GM12878 (cell line): ENCODE results near the gene FDPS. TPM values are rescaled to one million over a fixed set of nuclear protein-coding genes. Genes with fewer than 3 reads are reported as not detected.

Experiments used
- ATAC-seq: fragments of 200-7000 bp; cut with Tn5 transposase; 3 replicates; pipeline ENCODE4 v1.9.1; 2020; ENCODE audit warnings: mild to moderate bottlenecking, moderate library complexity
- BruUV-seq: library from RNA; stranded (reverse); fragments of 400-500 nt; replicated peaks from 2 replicates; lab custom pipeline; 2021; lab: Mats Ljungman, UMichigan
- CTCF ChIA-PET: fragments of 300-600 bp; sonication (Branson Sonifier 250); formaldehyde crosslinking; extraction: SDS; loops from one replicate; lab custom pipeline; 2021; ENCODE audit warnings: inconsistent platforms; lab: Yijun Ruan, JAX
- POLR2A ChIA-PET: fragments of 350-600 bp; formaldehyde crosslinking; extraction: SDS; loops from one replicate; lab custom pipeline; 2021; ENCODE audit warnings: inconsistent platforms; lab: Charles Lee
- RAD21 ChIA-PET: fragments of 300-600 bp; sonication (Branson Sonifier 250); formaldehyde crosslinking; loops from one replicate; lab custom pipeline; 2023; ENCODE audit warnings: antibody characterized with exemption; ENCODE audit not compliant: unreplicated experiment; lab: Charles Lee
- SMC1A ChIA-PET: fragments of 300-600 bp; sonication (Branson Sonifier 250); formaldehyde crosslinking; loops from one replicate; lab custom pipeline; 2023; ENCODE audit not compliant: unreplicated experiment, uncharacterized antibody; lab: Charles Lee
- DNase-seq: peaks from one replicate; pipeline ENCODE4 v3.0.0-alpha.2; 2011; ENCODE audit warnings: low read depth, low spot score
- FAIRE-seq: peaks from 3 replicates; lab custom pipeline; 2011; peaks lifted over from hg19 to GRCh38; lab: Jason Lieb, UNC
- H2AFZ ChIP-seq: 2 replicates; pipeline ENCODE4 v1.6.0; 2011; ENCODE audit warnings: low read depth, low read length, control low read depth; ENCODE audit not compliant: control insufficient read depth
- H3K27ac ChIP-seq: 2 replicates; pipeline ENCODE4 v1.5.1; 2011; ENCODE audit warnings: control low read depth; ENCODE audit not compliant: control insufficient read depth, insufficient read depth
- H3K27me3 ChIP-seq, 2 experiments: replicated peaks in 1 of 2; 2 replicates each; pipeline versions ENCODE4 v1.6.0 to v1.6.1; 2011; ENCODE audit warnings: low read length in 1 of 2; ENCODE audit not compliant: control insufficient read depth in 2 of 2, insufficient read depth in 2 of 2
- H3K36me3 ChIP-seq, 2 experiments: 2 replicates each; pipeline ENCODE4 v1.5.1; 2011; ENCODE audit warnings: low read length in 1 of 2; ENCODE audit not compliant: control insufficient read depth in 2 of 2, insufficient read depth in 2 of 2
- H3K4me1 ChIP-seq: 2 replicates; pipeline ENCODE4 v1.6.1; 2011; ENCODE audit warnings: mild to moderate bottlenecking, low read length, moderate library complexity, mixed read lengths; ENCODE audit not compliant: control insufficient read depth, insufficient read depth
- H3K4me2 ChIP-seq: 2 replicates; pipeline ENCODE4 v1.6.0; 2011; ENCODE audit warnings: control low read depth; ENCODE audit not compliant: control insufficient read depth, insufficient read depth
- H3K4me3 ChIP-seq: fragments of 200-600 bp; sonication (generic); 2 replicates; pipeline ENCODE4 v1.5.1; 2016
- H3K79me2 ChIP-seq: 2 replicates; pipeline ENCODE4 v1.6.0; 2011; ENCODE audit warnings: low read length; ENCODE audit not compliant: control insufficient read depth, insufficient read depth
- H3K9ac ChIP-seq: 2 replicates; pipeline ENCODE4 v1.8.0; 2011; ENCODE audit warnings: low read length, control low read depth, mixed read lengths; ENCODE audit not compliant: control insufficient read depth, insufficient read depth
- H3K9me3 ChIP-seq: replicated peaks from 3 replicates; pipeline ENCODE4 v1.5.1; 2011; ENCODE audit warnings: mild to moderate bottlenecking, low read length; ENCODE audit not compliant: control insufficient read depth, insufficient read depth
- H4K20me1 ChIP-seq: 2 replicates; pipeline ENCODE4 v1.6.0; 2011; ENCODE audit not compliant: control insufficient read depth, insufficient read depth
- BHLHE40 ChIP-seq, 2 experiments: fragments of 450-650 bp in 1 of 2; IDR thresholded peaks; 2 replicates each; pipeline ENCODE4 v1.6.1; 2011 to 2017; ENCODE audit warnings: low read depth in 2 of 2, borderline replicate concordance in 1 of 2, improper control_type of control experiment in 1 of 2, low read length in 1 of 2, mild to moderate bottlenecking in 1 of 2
- CBX3 ChIP-seq: fragments of 200-600 bp; sonication (generic); IDR thresholded peaks from 2 replicates; pipeline ENCODE4 v1.6.1; 2016; ENCODE audit warnings: low read depth, borderline replicate concordance
- EP300 ChIP-seq, 2 experiments: fragments of 150-350 bp in 1 of 2; IDR thresholded peaks; 2 replicates each; pipeline ENCODE4 v1.6.1; 2011 to 2012; ENCODE audit warnings: low read depth in 2 of 2, low read length in 2 of 2, borderline replicate concordance in 1 of 2, improper control_type of control experiment in 1 of 2, inconsistent platforms in 1 of 2; ENCODE audit not compliant: control insufficient read depth in 1 of 2
- LARP7 ChIP-seq: fragments of 450-650 bp; IDR thresholded peaks from 2 replicates; pipeline ENCODE4 v1.6.1; 2017; ENCODE audit warnings: mild to moderate bottlenecking
- NRF1 ChIP-seq: conservative IDR thresholded peaks from 2 replicates; pipeline ENCODE4 v1.6.1; 2011; ENCODE audit warnings: mild to moderate bottlenecking, low read depth, low read length, improper control_type of control experiment
- POLR2AphosphoS2 ChIP-seq: IDR thresholded peaks from 2 replicates; pipeline ENCODE4 v1.6.1; 2011; ENCODE audit warnings: low read depth, mild to moderate bottlenecking, low read length, improper control_type of control experiment, moderate library complexity
- SIN3A ChIP-seq: IDR thresholded peaks from 2 replicates; pipeline ENCODE4 v1.6.1; 2012; ENCODE audit warnings: low read depth, low read length, improper control_type of control experiment
- TBL1XR1 ChIP-seq: IDR thresholded peaks from 2 replicates; pipeline ENCODE4 v1.6.1; 2012; ENCODE audit warnings: low read depth, low read length, improper control_type of control experiment
- YY1 ChIP-seq: IDR thresholded peaks from 2 replicates; pipeline ENCODE4 v1.6.1; 2011; ENCODE audit warnings: low read depth, mild to moderate bottlenecking, low read length
- ZNF622 ChIP-seq: fragments of 450-650 bp; IDR thresholded peaks from 2 replicates; pipeline ENCODE4 v1.6.1; 2017; ENCODE audit warnings: mild to moderate bottlenecking, inconsistent platforms
- ZSCAN29 ChIP-seq: fragments of 450-650 bp; IDR thresholded peaks from 2 replicates; pipeline ENCODE4 v1.6.1; 2017; ENCODE audit warnings: mild to moderate bottlenecking, moderate library complexity
- WGBS: methylation state at CpG from one replicate; pipeline ENCODE4 v1.1.6; 2016; ENCODE audit warnings: low lambda C conversion rate; ENCODE audit not compliant: insufficient replicate concordance, insufficient coverage; ENCODE audit errors: missing lambda C conversion rate; 5-methylcytosine and 5-hydroxymethylcytosine counted together
- in situ Hi-C: fragments of 300-500 bp; cut with MboI; formaldehyde crosslinking; loops from 9 replicates; pipeline ENCODE4 v1.14.3; 2018; ENCODE audit warnings: mixed read lengths
- intact Hi-C: fragments of 100-400 bp; cut with micrococcal nuclease; formaldehyde crosslinking; loops from one replicate; pipeline ENCODE4 v1.14.2; 2022; ENCODE audit not compliant: unreplicated experiment
- polyA plus RNA-seq, 11 experiments: library from polyadenylated mRNA; depleted of rRNA in 4 of 11; unstranded in 6 of 11; stranded (reverse) in 5 of 11; fragments of >200 nt; fragmentation: Nextera tagmentation in 4 of 11; fragmentation: Illumina TruSeq in 1 of 11; extraction: Ambion mirVana in 4 of 11; extraction: Trizol in 1 of 11; gene quantifications; 1 replicate in 1 of 11; 2 replicates in 10 of 11; pipeline versions ENCODE4 v1.2.1 to v1.2.3, GENCODE V29; 2011 to 2016; ENCODE audit warnings: inconsistent platforms in 2 of 11, missing spikeins in 2 of 11, low read depth in 1 of 11
- total RNA-seq, 4 experiments: library from RNA; depleted of rRNA in 3 of 4; stranded (reverse); fragments of >200 nt in 3 of 4; fragmentation: Illumina TruSeq in 1 of 4; extraction: Trizol in 1 of 4; gene quantifications; 2 replicates each; pipeline versions ENCODE4 v1.2.1 to v1.2.3, GENCODE V29; 2013 to 2021
- TF ChIP-seq, protein P1 (sequence below), 3 experiments: IDR thresholded peaks in 2 of 3; conservative IDR thresholded peaks in 1 of 3; 2 replicates each; pipeline ENCODE4 v1.5.1; 2011; ENCODE audit warnings: low read depth in 3 of 3, low read length in 3 of 3, mild to moderate bottlenecking in 3 of 3, control low read depth in 2 of 3, moderate library complexity in 2 of 3, inconsistent platforms in 1 of 3, mixed read lengths in 1 of 3; ENCODE audit not compliant: control insufficient read depth in 2 of 3, insufficient read depth in 1 of 3; ENCODE audit errors: extremely low read depth in 1 of 3
- TF ChIP-seq, protein P2 (sequence below): fragments of 150-350 bp; IDR thresholded peaks from 2 replicates; pipeline ENCODE4 v1.6.1; 2014; ENCODE audit warnings: mild to moderate bottlenecking, low read depth, low read length
- TF ChIP-seq, protein P3 (sequence below): fragments of 450-650 bp; IDR thresholded peaks from 2 replicates; pipeline ENCODE4 v1.6.1; 2017; ENCODE audit warnings: mild to moderate bottlenecking, moderate library complexity
- TF ChIP-seq, protein P4 (sequence below): IDR thresholded peaks from 2 replicates; pipeline ENCODE4 v1.6.1; 2011; ENCODE audit warnings: borderline replicate concordance, low read depth, mild to moderate bottlenecking, moderate library complexity, low read length; ENCODE audit not compliant: insufficient read depth, poor library complexity, severe bottlenecking

FDPS gene
- total and polyA plus RNA-seq, 10 of the 15 experiments (the other 5 are each of a cell fraction or from before 2014, with no cell fraction given): 405 to 1,156 (median 487) TPM

DNA sequence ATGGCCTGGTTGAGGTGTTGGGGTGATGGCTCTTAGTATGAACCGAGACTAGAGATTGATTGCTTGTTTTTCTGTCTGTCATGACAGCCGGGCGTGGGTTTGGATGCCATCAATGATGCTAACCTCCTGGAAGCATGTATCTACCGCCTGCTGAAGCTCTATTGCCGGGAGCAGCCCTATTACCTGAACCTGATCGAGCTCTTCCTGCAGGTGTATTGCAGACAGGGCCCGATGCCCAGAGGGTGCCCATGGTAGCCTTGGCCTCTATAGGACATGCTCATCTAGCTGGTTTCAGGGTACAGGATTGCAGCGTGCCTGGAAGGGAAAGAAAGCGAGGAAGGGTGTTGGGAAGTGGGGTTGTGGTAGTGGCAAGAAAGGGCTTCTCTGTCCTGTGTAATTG is 9.4 kb downstream of the FDPS start:
- FAIRE-seq: no peak
- Histone ChIP-seq H2AFZ (no peak overlapping the region), H3K9me3 (no peaks in the 10 kb centered on the region), H3K27me3 (no peaks in the 10 kb centered on the region), H3K79me2 (peaks cover 4% of the 10 kb centered on the region), H3K27ac (no peak overlapping the region), H3K4me2 (no peak overlapping the region), H3K4me3 (no peak overlapping the region), H3K36me3 (peaks cover 7 to 38% of the 10 kb centered on the region in 2 experiments), H3K9ac (no peak overlapping the region), H3K4me1 (peaks cover 7% of the 10 kb centered on the region), H4K20me1 (no peaks in the 10 kb centered on the region)
- SMC1A ChIA-PET: interaction anchor here (0.6 to 1.5 kb wide), 4 partner anchors 10 to 70 kb away, joined by 4 to 5 read pairs (median 4); partner anchors contain the start of gene FDPS
- intact Hi-C loops (no loop called here), in situ Hi-C loops (no loop called here)
- RAD21 ChIA-PET: interaction anchor here (1.4 kb wide), 1 partner anchor 67 kb away, joined by 8 read pairs; no protein-coding TSS in a partner anchor
- no TSS peak for BruUV-seq
- no peak for DNase-seq
- POLR2A ChIA-PET: interaction anchor here (1.2 to 1.6 kb wide), 2 partner anchors 10 to 42 kb away, joined by 3 to 8 read pairs; partner anchors contain the start of gene FDPS
- ATAC-seq: no peak
- CTCF ChIA-PET: interaction anchor here (1.6 to 3.4 kb wide), 2 partner anchors 14 to 67 kb away, joined by 5 to 27 read pairs; no protein-coding TSS in a partner anchor
- WGBS: 95% methylated on average over 9 of the region's 9 CpGs
- TF ChIP-seq, protein P1, sequence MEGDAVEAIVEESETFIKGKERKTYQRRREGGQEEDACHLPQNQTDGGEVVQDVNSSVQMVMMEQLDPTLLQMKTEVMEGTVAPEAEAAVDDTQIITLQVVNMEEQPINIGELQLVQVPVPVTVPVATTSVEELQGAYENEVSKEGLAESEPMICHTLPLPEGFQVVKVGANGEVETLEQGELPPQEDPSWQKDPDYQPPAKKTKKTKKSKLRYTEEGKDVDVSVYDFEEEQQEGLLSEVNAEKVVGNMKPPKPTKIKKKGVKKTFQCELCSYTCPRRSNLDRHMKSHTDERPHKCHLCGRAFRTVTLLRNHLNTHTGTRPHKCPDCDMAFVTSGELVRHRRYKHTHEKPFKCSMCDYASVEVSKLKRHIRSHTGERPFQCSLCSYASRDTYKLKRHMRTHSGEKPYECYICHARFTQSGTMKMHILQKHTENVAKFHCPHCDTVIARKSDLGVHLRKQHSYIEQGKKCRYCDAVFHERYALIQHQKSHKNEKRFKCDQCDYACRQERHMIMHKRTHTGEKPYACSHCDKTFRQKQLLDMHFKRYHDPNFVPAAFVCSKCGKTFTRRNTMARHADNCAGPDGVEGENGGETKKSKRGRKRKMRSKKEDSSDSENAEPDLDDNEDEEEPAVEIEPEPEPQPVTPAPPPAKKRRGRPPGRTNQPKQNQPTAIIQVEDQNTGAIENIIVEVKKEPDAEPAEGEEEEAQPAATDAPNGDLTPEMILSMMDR (IDR thresholded peaks at IDR 0.05 in 2 of 3, conservative IDR thresholded peaks at IDR 0.05 in 1 of 3; ENCODE audit: control insufficient read depth in 2 of 3, extremely low read depth in 1 of 3, insufficient read depth in 1 of 3, low read depth in 3 of 3, low read length in 3 of 3): no peak
- TF ChIP-seq YY1 (no peak), ZNF622 (no peak), SIN3A (no peak), EP300 (IDR thresholded peaks at IDR 0.05; ENCODE audit: borderline replicate concordance in 1 of 2, control insufficient read depth in 1 of 2, low read depth in 2 of 2, low read length in 2 of 2) (no peak), TBL1XR1 (no peak), CBX3 (no peak), LARP7 (no peak), POLR2AphosphoS2 (no peak), NRF1 (no peak), ZSCAN29 (no peak), BHLHE40 (IDR thresholded peaks at IDR 0.05; ENCODE audit: borderline replicate concordance in 1 of 2, low read depth in 2 of 2, low read length in 1 of 2) (no peak)
- TF ChIP-seq, protein P2, sequence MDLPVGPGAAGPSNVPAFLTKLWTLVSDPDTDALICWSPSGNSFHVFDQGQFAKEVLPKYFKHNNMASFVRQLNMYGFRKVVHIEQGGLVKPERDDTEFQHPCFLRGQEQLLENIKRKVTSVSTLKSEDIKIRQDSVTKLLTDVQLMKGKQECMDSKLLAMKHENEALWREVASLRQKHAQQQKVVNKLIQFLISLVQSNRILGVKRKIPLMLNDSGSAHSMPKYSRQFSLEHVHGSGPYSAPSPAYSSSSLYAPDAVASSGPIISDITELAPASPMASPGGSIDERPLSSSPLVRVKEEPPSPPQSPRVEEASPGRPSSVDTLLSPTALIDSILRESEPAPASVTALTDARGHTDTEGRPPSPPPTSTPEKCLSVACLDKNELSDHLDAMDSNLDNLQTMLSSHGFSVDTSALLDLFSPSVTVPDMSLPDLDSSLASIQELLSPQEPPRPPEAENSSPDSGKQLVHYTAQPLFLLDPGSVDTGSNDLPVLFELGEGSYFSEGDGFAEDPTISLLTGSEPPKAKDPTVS: no peak
- TF ChIP-seq, protein P3, sequence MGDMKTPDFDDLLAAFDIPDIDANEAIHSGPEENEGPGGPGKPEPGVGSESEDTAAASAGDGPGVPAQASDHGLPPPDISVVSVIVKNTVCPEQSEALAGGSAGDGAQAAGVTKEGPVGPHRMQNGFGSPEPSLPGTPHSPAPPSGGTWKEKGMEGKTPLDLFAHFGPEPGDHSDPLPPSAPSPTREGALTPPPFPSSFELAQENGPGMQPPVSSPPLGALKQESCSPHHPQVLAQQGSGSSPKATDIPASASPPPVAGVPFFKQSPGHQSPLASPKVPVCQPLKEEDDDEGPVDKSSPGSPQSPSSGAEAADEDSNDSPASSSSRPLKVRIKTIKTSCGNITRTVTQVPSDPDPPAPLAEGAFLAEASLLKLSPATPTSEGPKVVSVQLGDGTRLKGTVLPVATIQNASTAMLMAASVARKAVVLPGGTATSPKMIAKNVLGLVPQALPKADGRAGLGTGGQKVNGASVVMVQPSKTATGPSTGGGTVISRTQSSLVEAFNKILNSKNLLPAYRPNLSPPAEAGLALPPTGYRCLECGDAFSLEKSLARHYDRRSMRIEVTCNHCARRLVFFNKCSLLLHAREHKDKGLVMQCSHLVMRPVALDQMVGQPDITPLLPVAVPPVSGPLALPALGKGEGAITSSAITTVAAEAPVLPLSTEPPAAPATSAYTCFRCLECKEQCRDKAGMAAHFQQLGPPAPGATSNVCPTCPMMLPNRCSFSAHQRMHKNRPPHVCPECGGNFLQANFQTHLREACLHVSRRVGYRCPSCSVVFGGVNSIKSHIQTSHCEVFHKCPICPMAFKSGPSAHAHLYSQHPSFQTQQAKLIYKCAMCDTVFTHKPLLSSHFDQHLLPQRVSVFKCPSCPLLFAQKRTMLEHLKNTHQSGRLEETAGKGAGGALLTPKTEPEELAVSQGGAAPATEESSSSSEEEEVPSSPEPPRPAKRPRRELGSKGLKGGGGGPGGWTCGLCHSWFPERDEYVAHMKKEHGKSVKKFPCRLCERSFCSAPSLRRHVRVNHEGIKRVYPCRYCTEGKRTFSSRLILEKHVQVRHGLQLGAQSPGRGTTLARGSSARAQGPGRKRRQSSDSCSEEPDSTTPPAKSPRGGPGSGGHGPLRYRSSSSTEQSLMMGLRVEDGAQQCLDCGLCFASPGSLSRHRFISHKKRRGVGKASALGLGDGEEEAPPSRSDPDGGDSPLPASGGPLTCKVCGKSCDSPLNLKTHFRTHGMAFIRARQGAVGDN: no peak
- TF ChIP-seq, protein P4, sequence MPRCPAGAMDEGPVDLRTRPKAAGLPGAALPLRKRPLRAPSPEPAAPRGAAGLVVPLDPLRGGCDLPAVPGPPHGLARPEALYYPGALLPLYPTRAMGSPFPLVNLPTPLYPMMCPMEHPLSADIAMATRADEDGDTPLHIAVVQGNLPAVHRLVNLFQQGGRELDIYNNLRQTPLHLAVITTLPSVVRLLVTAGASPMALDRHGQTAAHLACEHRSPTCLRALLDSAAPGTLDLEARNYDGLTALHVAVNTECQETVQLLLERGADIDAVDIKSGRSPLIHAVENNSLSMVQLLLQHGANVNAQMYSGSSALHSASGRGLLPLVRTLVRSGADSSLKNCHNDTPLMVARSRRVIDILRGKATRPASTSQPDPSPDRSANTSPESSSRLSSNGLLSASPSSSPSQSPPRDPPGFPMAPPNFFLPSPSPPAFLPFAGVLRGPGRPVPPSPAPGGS: no peak
